ENCODE measurements around the gene CCM2. TPM values are rescaled to one million over a fixed set of nuclear protein-coding genes. Genes with fewer than 3 reads are reported as not detected.
"Not testable (repeated sequence)": the region's sequence is repeated elsewhere in the genome, so short reads cannot be mapped to it uniquely, and the experiment has no call there.

CCM2 gene
- total RNA-seq, 4 donors from 2014 or later, result 41.1 to 46.3 (median 44.0) TPM

GRCh38 chr7:45112648-45113047, 112.6 kb downstream of the CCM2 start:
- WGBS, 2 donors, result 50 to 56% methylated on average over 1 of the region's 1 CpG
- no peaks in the 10 kb centered on the region for H3K9me3 ChIP-seq
- H3K27ac ChIP-seq, result peak overlapping the region in 3 of 4 donors; percentile 91 to 96 (median 95)
- H3K36me3 ChIP-seq, result peaks cover 0 to 19% (median 12%) of the 10 kb centered on the region in 3 donors
- no peaks in the 10 kb centered on the region for H3K27me3 ChIP-seq
- H3K4me1 ChIP-seq, result peaks cover 0 to 42% (median 16%) of the 10 kb centered on the region in 4 donors
- DNase-seq (ENCODE audit: low spot score in 2 of 2), result no peak
- no peak for TF ChIP-seq POLR2A (IDR thresholded peaks at IDR 0.05)
- no peak for TF ChIP-seq CTCF (IDR thresholded peaks at IDR 0.05)
- peak overlapping the region in 2 of 4 donors; percentile 82 to 92 for H3K4me3 ChIP-seq

GRCh38 chr7:45114257-45114656, 114.3 kb downstream of the CCM2 start:
- H3K27me3 ChIP-seq; DNase-seq (ENCODE audit: low spot score in 2 of 2); H3K36me3 ChIP-seq; H3K27ac ChIP-seq; H3K4me3 ChIP-seq; H3K9me3 ChIP-seq: not testable (repeated sequence)
- WGBS, 2 donors, result 62 to 86% methylated on average over 1 of the region's 1 CpG
- H3K4me1 ChIP-seq, result peaks cover 0 to 26% (median 10%) of the 10 kb centered on the region in 4 donors

- no peak for DNase-seq (ENCODE audit: low spot score in 2 of 2)
- no peak for TF ChIP-seq EP300 (IDR thresholded peaks at IDR 0.05)
- no peak for TF ChIP-seq CTCF (IDR thresholded peaks at IDR 0.05)
- TF ChIP-seq POLR2A (IDR thresholded peaks at IDR 0.05), result no peak
- Histone ChIP-seq H3K36me3 (no peaks in the 10 kb centered on the region), H3K4me3 (no peak overlapping the region), H3K27me3 (no peaks in the 10 kb centered on the region), H3K9me3 (no peaks in the 10 kb centered on the region), H3K4me1 (peaks cover 0 to 19% (median 10%) of the 10 kb centered on the region in 4 donors), H3K27ac (no peak overlapping the region)
These were observed 114.9 kb downstream of the CCM2 start for GRCh38 chr7:45114926-45115325.

- TF ChIP-seq EP300 (IDR thresholded peaks at IDR 0.05) (no peak), CTCF (IDR thresholded peaks at IDR 0.05) (no peak), POLR2A (IDR thresholded peaks at IDR 0.05) (no peak)
- H3K4me1 ChIP-seq, result peaks cover 0 to 9% (median 3%) of the 10 kb centered on the region in 4 donors
- DNase-seq (ENCODE audit: low spot score in 2 of 2), result no peak
- H3K27me3 ChIP-seq, result no peaks in the 10 kb centered on the region
- H3K36me3 ChIP-seq, result no peaks in the 10 kb centered on the region
- no peaks in the 10 kb centered on the region for H3K9me3 ChIP-seq
- H3K27ac ChIP-seq, result no peak overlapping the region
- 76 to 80% methylated on average over 1 of the region's 1 CpG for WGBS, 2 donors
- H3K4me3 ChIP-seq, result no peak overlapping the region
These were observed 116.0 kb downstream of the CCM2 start for GRCh38 chr7:45116048-45116447.

GRCh38 chr7:45117582-45117981, 117.6 kb downstream of the CCM2 start:
- DNase-seq (ENCODE audit: low spot score in 2 of 2), result no peak
- WGBS, 2 donors, result 63 to 80% methylated on average over 2 to 4 of the region's 4 CpGs
- TF ChIP-seq POLR2A (IDR thresholded peaks at IDR 0.05) (no peak), CTCF (IDR thresholded peaks at IDR 0.05) (no peak), EP300 (IDR thresholded peaks at IDR 0.05) (no peak)

GRCh38 chr7:45118292-45118691, 118.3 kb downstream of the CCM2 start:
- Histone ChIP-seq H3K36me3 (no peaks in the 10 kb centered on the region), H3K4me1 (no peaks in the 10 kb centered on the region), H3K27me3 (no peaks in the 10 kb centered on the region), H3K4me3 (no peak overlapping the region), H3K9me3 (no peaks in the 10 kb centered on the region), H3K27ac (no peak overlapping the region)
- no peak for TF ChIP-seq EP300 (IDR thresholded peaks at IDR 0.05)
- no peak for TF ChIP-seq CTCF (IDR thresholded peaks at IDR 0.05)
- TF ChIP-seq POLR2A (IDR thresholded peaks at IDR 0.05), result no peak
- WGBS, 2 donors, result 76 to 91% methylated on average over 4 of the region's 4 CpGs
- DNase-seq (ENCODE audit: low spot score in 2 of 2), result no peak

More at GRCh38 chr7:45117582-45117981, 117.6 kb downstream of the CCM2 start:
- H3K27ac ChIP-seq, result no peak overlapping the region
- no peaks in the 10 kb centered on the region for H3K27me3 ChIP-seq
- no peak overlapping the region for H3K4me3 ChIP-seq
- H3K36me3 ChIP-seq, result no peaks in the 10 kb centered on the region
- no peaks in the 10 kb centered on the region for H3K9me3 ChIP-seq
- peaks cover 0 to 2% (median under 1%) of the 10 kb centered on the region in 4 donors for H3K4me1 ChIP-seq

All from tibial nerve (tissue), 4 donors.